ENCODE data around the gene GMPR.

The GMPR gene

GRCh38 chr6:16306334-16306733 is 67.9 kb downstream of the GMPR start:
- Histone ChIP-seq H3K9me3 (no peaks in the 10 kb centered on the region), H3K36me3 (peaks cover 10 to 29% (median 23%) of the 10 kb centered on the region in 3 donors), H3K27me3 (no peaks in the 10 kb centered on the region), H3K4me1 (no peaks in the 10 kb centered on the region), H3K4me3 (no peak overlapping the region), H3K27ac (no peak overlapping the region)
- intact Hi-C loops (cut with DNase I; ENCODE audit: low total_unique reads): no loop called here
- TF ChIP-seq, protein P1, sequence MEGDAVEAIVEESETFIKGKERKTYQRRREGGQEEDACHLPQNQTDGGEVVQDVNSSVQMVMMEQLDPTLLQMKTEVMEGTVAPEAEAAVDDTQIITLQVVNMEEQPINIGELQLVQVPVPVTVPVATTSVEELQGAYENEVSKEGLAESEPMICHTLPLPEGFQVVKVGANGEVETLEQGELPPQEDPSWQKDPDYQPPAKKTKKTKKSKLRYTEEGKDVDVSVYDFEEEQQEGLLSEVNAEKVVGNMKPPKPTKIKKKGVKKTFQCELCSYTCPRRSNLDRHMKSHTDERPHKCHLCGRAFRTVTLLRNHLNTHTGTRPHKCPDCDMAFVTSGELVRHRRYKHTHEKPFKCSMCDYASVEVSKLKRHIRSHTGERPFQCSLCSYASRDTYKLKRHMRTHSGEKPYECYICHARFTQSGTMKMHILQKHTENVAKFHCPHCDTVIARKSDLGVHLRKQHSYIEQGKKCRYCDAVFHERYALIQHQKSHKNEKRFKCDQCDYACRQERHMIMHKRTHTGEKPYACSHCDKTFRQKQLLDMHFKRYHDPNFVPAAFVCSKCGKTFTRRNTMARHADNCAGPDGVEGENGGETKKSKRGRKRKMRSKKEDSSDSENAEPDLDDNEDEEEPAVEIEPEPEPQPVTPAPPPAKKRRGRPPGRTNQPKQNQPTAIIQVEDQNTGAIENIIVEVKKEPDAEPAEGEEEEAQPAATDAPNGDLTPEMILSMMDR (IDR thresholded peaks at IDR 0.05): no peak
- DNase-seq: peak in 1 of 2 donors; percentile 51

DNA sequence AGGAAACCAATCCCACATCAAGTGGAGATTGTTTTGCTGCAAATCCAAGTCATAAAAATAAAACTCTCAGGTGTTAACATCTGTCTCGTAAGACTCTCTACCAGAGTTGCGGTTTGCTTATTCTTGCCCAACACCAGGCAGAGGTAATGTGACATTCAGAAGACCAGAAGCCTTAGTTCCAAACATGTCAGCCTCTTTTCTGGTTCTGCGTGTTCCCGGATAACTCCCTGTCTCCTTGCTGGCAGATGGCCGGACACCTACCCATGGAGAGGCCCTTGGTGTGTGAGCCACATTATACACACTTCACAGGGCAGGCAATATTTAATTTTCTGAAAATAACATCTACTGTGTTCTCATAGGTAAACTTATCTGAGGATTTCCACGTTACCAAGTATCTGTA is 73.4 kb downstream of the GMPR start:
- Histone ChIP-seq H3K27ac (no peak overlapping the region), H3K9me3 (no peaks in the 10 kb centered on the region), H3K27me3 (no peaks in the 10 kb centered on the region), H3K4me1 (peaks cover 0 to 8% (median 0%) of the 10 kb centered on the region in 4 donors), H3K4me3 (no peak overlapping the region), H3K36me3 (peaks cover 0 to 3% (median 0%) of the 10 kb centered on the region in 3 donors)
- intact Hi-C loops (cut with DNase I; ENCODE audit: low total_unique reads): no loop called here
- DNase-seq: no peak
- TF ChIP-seq, protein P1 (IDR thresholded peaks at IDR 0.05): no peak

DNA sequence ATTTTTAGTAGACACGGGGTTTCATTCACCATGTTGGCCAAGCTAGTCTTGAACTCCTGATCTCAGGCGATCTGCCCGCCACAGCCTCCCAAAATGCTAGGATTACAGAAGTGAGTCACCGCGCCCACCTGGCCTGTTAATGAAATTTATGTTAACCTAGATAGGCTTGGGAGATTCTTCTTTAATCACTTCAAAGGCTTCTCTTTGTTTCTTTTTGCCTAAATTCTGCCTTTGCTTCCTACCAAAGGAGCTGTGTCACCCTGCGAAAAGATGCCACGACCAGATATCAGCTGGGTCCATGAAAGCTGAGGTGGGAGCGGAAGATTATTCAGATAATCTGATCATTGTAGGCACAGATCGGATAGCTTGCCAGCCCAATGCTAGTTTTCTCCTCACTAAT is 75.3 kb downstream of the GMPR start:
- peaks cover 0 to 27% (median 13%) of the 10 kb centered on the region in 4 donors for H3K4me1 ChIP-seq
- no peaks in the 10 kb centered on the region for H3K27me3 ChIP-seq
- DNase-seq: peak in 1 of 2 donors; percentile 51
- no peaks in the 10 kb centered on the region for H3K36me3 ChIP-seq
- TF ChIP-seq, protein P1 (IDR thresholded peaks at IDR 0.05): no peak
- intact Hi-C loops (cut with DNase I; ENCODE audit: low total_unique reads): no loop called here
- H3K27ac ChIP-seq: no peak overlapping the region
- no peak overlapping the region for H3K4me3 ChIP-seq
- no peaks in the 10 kb centered on the region for H3K9me3 ChIP-seq

- no peak overlapping the region for H3K27ac ChIP-seq
- H3K9me3 ChIP-seq: no peaks in the 10 kb centered on the region
- no peaks in the 10 kb centered on the region for H3K27me3 ChIP-seq
- TF ChIP-seq, protein P1 (IDR thresholded peaks at IDR 0.05): no peak
- no peaks in the 10 kb centered on the region for H3K36me3 ChIP-seq
- no peak overlapping the region for H3K4me3 ChIP-seq
- H3K4me1 ChIP-seq: peaks cover 0 to 33% (median 17%) of the 10 kb centered on the region in 4 donors
- DNase-seq: no peak
- intact Hi-C loops (cut with DNase I; ENCODE audit: low total_unique reads): no loop called here
Observed at GRCh38 chr6:16314296-16314695, 75.9 kb downstream of the GMPR start.

- intact Hi-C loops (cut with DNase I; ENCODE audit: low total_unique reads): no loop called here
- TF ChIP-seq, protein P1 (IDR thresholded peaks at IDR 0.05): peak; percentile 48 to 55
- Histone ChIP-seq H3K4me1 (peaks cover 0 to 58% (median 38%) of the 10 kb centered on the region in 4 donors), H3K27me3 (no peaks in the 10 kb centered on the region), H3K9me3 (no peaks in the 10 kb centered on the region), H3K27ac (peak overlapping the region; percentile 92 to 96), H3K4me3 (no peak overlapping the region), H3K36me3 (no peaks in the 10 kb centered on the region)
- peak in 1 of 2 donors; percentile 62 for DNase-seq
Observed at GRCh38 chr6:16316741-16317251, 78.4 kb downstream of the GMPR start.

- H3K9me3 ChIP-seq: no peaks in the 10 kb centered on the region
- TF ChIP-seq, protein P1 (IDR thresholded peaks at IDR 0.05): no peak
- no peaks in the 10 kb centered on the region for H3K36me3 ChIP-seq
- peak; percentile 67 to 72 for DNase-seq
- peak overlapping the region; percentile 92 to 96 for H3K27ac ChIP-seq
- H3K4me1 ChIP-seq: peaks cover 0 to 75% (median 48%) of the 10 kb centered on the region in 4 donors
- H3K4me3 ChIP-seq: no peak overlapping the region
- intact Hi-C loops (cut with DNase I; ENCODE audit: low total_unique reads): no loop called here
- H3K27me3 ChIP-seq: no peaks in the 10 kb centered on the region
Observed at GRCh38 chr6:16318538-16318937, 80.2 kb downstream of the GMPR start.

All from tibial artery (tissue), 4 donors.